ENCODE data around the gene PCYT1A.
"Not testable (repeated sequence)": the region's sequence is repeated elsewhere in the genome, so short reads cannot be mapped to it uniquely, and the experiment has no call there.

PCYT1A gene

DNA sequence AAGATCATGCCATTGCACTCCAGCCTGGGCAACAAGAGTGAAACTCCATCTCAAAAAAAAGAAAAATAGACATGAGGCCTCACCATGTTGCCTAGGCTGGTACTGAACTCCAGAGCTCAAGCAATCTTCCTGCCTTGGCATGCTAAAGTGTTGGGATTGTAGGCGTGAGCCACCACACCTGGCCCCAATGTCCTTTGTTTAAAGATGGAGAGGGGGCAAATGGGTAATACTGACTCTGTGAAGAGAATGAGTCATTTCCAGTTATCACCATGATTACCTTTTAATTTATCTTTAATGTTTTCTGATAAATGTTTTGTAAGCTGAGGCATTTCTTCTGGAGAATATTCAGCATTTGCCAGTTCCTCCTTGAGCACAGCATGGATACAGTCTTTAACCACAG is 28.3 kb upstream of the PCYT1A start:
- no peak overlapping the region for H3K4me3 Mint-ChIP-seq
- intact Hi-C loops (cut with micrococcal nuclease) = loop anchor here (5.0 kb wide), 1 partner anchor 116 kb away; the partner anchor contains the start of gene UBXN7
- peaks cover 16% of the 10 kb centered on the region for H3K36me3 Mint-ChIP-seq (ENCODE audit: low read depth)
- peaks cover 22% of the 10 kb centered on the region for H3K4me1 Mint-ChIP-seq (ENCODE audit: low read depth)
- peaks cover 4% of the 10 kb centered on the region for H3K27me3 Mint-ChIP-seq
- H3K27ac Mint-ChIP-seq = no peak overlapping the region
- H3K9me3 Mint-ChIP-seq = no peaks in the 10 kb centered on the region

DNA sequence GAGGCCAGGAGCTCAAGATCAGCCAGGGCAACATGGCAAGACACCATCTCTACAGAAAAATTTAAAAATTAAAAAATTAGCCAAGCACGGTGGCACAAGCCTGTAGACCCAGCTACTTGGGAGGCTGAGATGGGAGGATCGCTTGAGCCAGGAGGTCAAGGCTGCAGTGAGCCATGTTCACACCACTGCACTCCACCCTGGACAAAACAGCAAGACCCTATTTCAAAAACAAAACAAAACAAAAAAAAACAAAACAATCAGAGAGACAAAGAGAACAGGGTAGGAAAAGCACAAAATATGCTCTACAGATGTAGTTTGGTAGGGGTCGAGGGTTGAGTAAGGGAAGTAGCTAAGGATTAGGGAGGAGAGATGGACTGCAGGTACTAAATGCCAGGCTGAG is 27.1 kb upstream of the PCYT1A start:
- intact Hi-C loops (cut with micrococcal nuclease) = no loop called here
- Mint-ChIP-seq H3K36me3 (ENCODE audit: low read depth) (peaks cover 16% of the 10 kb centered on the region), H3K27me3 (peaks cover 6% of the 10 kb centered on the region), H3K4me3 (no peak overlapping the region), H3K4me1 (ENCODE audit: low read depth) (peaks cover 15% of the 10 kb centered on the region), H3K27ac (no peak overlapping the region), H3K9me3 (no peaks in the 10 kb centered on the region)

DNA sequence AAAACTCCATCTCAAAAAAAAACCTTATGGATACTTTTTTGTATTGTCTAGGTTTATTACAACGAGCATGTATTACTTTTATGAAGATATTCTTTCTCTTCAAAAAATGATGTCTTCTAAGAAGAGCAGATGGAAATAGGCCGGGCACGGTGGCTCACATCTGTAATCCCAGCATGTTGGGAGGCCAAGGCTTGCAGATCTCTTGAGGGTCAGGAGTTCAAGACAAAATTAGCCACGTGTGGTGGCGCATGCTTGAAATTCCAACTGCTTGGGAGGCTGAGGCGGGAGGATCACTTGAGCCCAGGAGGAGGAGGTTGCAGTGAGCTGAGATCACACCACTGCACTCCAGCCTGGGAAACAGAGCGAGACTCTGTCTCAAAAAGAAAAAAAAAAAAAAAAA is 26.6 kb upstream of the PCYT1A start:
- H3K9me3 Mint-ChIP-seq; H3K4me3 Mint-ChIP-seq; H3K4me1 Mint-ChIP-seq (ENCODE audit: low read depth); H3K27me3 Mint-ChIP-seq; H3K27ac Mint-ChIP-seq; intact Hi-C loops (cut with micrococcal nuclease): not testable (repeated sequence)
- peaks cover 16% of the 10 kb centered on the region for H3K36me3 Mint-ChIP-seq (ENCODE audit: low read depth)

DNA sequence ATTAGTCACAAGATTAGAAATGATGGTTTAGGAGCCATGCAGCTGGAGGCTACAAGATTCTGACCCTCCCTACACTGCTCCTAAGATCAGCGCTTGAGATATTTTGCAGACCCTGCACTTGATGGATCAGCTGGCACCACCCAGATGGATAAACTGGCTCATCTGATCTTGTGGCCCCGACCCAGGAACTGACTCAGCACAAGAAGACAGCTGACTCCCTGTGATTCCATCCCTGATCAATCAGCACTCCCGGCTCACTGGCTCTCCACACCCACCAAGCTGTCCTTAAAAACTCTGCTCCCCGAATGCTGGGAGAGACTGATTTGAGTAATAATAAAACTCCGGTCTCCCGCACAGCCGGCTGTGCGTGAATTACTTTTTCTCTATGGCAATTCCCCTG is 15.4 kb upstream of the PCYT1A start:
- Mint-ChIP-seq H3K4me1 (ENCODE audit: low read depth) (peaks cover 21% of the 10 kb centered on the region), H3K27ac (peak overlapping the region; percentile 43)
- intact Hi-C loops (cut with micrococcal nuclease); H3K36me3 Mint-ChIP-seq (ENCODE audit: low read depth); H3K4me3 Mint-ChIP-seq; H3K9me3 Mint-ChIP-seq; H3K27me3 Mint-ChIP-seq: not testable (repeated sequence)

DNA sequence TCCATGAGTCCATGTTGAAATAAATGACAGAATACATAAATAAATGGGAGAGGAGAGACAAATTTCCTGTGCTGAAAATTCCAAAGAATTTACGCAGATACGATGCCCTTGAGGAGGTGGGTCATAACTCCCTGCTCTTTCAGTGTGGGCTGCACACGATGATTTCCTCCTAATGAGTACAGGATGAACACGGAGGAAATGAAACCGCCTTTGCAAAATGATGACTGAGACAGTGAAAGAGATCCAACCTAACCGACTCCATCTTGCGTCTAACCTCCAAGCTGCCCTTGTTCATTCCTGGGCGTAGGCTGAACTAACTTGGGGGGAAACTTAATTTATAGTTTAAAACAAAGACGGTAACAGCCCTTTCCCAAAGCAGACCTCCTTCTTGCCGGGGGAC is 15.0 kb upstream of the PCYT1A start:
- H3K4me1 Mint-ChIP-seq (ENCODE audit: low read depth) = peaks cover 21% of the 10 kb centered on the region
- H3K27ac Mint-ChIP-seq; H3K9me3 Mint-ChIP-seq; intact Hi-C loops (cut with micrococcal nuclease); H3K4me3 Mint-ChIP-seq; H3K27me3 Mint-ChIP-seq; H3K36me3 Mint-ChIP-seq (ENCODE audit: low read depth): not testable (repeated sequence)

DNA sequence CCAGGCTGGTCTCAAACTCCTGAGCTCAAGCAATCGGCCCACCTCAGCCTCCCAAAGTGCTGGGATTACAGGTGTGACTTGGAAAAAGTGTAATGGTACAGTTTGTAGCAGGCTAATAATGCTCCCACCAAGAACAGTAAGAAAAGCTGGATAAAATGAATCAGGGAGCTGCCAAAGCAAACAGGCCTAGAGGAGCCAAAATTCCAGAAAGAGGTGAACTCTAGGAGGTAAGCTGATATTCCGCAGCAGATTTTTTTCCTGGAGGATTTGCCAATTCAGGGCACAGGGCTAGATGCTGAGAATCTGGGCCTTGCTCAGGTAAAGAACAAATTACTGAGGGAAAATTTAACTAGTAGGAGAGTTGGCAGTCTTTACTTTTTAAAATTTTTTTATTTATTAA is 11.0 kb upstream of the PCYT1A start:
- H3K9me3 Mint-ChIP-seq = no peaks in the 10 kb centered on the region
- intact Hi-C loops (cut with micrococcal nuclease) = no loop called here

DNA sequence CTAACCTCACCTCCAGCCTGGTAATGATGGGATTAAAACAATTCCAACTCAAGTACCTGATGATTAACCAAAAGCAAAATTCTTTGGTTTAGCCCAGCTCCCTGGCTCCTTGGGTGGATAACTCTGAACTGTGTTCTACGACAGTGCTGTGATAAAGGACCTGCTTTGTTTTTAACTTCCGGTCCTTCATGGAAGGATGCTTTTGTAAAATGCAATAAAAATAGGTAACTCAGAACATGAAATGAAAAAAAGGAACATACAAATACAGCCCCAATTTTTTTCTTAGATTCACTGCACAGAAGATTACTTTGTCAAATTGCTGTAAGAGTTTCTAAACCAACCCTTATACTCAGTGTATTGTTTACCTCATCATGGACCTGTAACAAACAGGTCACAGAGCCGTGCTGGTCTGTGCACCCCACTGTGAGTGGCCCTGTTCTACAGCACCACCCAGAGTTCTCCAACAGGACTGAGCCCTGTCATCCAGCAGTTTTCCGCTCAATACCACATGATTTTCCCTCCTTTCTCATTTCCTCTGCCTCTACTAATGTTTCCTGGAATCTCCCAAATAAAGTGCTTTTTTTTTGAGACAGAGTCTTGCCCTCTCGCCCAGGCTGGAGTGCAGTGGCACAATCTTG is 4.9 kb upstream of the PCYT1A start:
- H3K4me1 Mint-ChIP-seq (ENCODE audit: low read depth) = peaks cover 12% of the 10 kb centered on the region
- H3K27ac Mint-ChIP-seq = no peak overlapping the region
- H3K36me3 Mint-ChIP-seq (ENCODE audit: low read depth) = peaks cover 6% of the 10 kb centered on the region
- intact Hi-C loops (cut with micrococcal nuclease) = no loop called here
- H3K27me3 Mint-ChIP-seq = no peaks in the 10 kb centered on the region
- H3K4me3 Mint-ChIP-seq = no peak overlapping the region
- no peaks in the 10 kb centered on the region for H3K9me3 Mint-ChIP-seq

More for the DNA sequence above, 11.0 kb upstream of the PCYT1A start:
- no peaks in the 10 kb centered on the region for H3K36me3 Mint-ChIP-seq (ENCODE audit: low read depth)
- H3K27ac Mint-ChIP-seq = no peak overlapping the region
- H3K4me3 Mint-ChIP-seq = no peak overlapping the region
- H3K4me1 Mint-ChIP-seq (ENCODE audit: low read depth) = peaks cover 17% of the 10 kb centered on the region
- no peaks in the 10 kb centered on the region for H3K27me3 Mint-ChIP-seq

DNA sequence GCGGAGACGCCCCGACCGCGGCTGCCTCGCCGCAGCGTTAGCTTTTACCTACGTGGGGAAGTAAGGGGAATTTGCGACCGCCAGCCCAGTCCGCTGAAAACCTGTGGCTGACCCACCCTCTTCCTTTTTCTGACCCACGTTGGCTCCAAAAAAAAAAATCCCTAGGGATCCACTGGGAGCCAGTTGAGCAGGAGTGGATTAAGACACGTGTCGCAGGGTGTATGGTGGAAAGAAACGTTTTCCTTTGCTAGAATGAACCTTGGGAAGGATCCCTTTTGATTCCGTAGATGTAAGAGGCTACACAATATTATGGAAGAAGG is 575 bp upstream of the PCYT1A start:
- Mint-ChIP-seq H3K27me3 (no peaks in the 10 kb centered on the region), H3K4me1 (ENCODE audit: low read depth) (peaks cover 30% of the 10 kb centered on the region), H3K4me3 (peak overlapping the region; percentile 99), H3K9me3 (no peaks in the 10 kb centered on the region), H3K36me3 (ENCODE audit: low read depth) (peaks cover 23% of the 10 kb centered on the region), H3K27ac (peak overlapping the region; percentile 97)
- intact Hi-C loops (cut with micrococcal nuclease) = no loop called here

DNA sequence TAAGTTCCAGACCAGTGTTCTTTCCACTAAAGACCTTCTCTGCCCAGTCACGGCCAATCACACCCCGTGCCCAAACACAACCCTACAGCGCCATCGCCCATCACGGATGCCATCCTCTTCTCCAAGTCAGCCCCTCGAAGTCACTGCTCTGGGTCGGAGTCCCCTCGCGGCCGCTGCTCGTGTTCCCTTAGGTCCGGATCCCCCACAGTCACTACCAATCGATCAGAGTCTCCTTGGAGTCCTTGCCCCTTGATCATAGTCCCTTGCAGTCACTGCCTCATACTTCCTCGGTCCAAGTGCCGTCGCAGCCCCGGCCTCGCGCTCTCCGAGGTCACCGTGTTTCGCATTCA is 461 bp downstream of the PCYT1A start:
- Mint-ChIP-seq H3K27ac (peak overlapping the region; percentile 97), H3K9me3 (no peaks in the 10 kb centered on the region), H3K4me1 (ENCODE audit: low read depth) (peaks cover 26% of the 10 kb centered on the region), H3K27me3 (no peaks in the 10 kb centered on the region), H3K36me3 (ENCODE audit: low read depth) (peaks cover 23% of the 10 kb centered on the region), H3K4me3 (peak overlapping the region; percentile 99)
- intact Hi-C loops (cut with micrococcal nuclease) = loop anchor here (1.0 kb wide), 1 partner anchor 215 kb away; no protein-coding TSS in a partner anchor

DNA sequence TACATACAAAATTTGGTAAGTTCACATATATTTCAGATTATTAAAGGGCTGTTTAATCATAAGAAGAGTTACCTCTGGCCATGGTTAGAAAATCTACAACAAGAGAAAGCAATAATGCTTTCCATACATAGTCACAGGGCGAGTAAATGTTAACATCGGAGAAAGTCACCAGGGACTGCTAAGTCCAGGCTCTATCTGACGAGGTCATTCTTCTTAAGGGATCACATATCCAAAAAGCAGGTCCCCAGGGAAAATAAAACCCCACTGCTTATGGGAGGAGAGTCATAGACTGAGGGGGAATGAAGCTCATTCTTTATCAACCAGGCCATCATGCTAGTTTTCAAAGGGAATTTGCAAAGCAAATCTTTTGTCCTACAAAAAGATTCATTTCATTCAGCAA is 3.1 kb downstream of the PCYT1A start:
- peaks cover 47% of the 10 kb centered on the region for H3K4me1 Mint-ChIP-seq (ENCODE audit: low read depth)
- H3K27ac Mint-ChIP-seq = no peak overlapping the region
- H3K27me3 Mint-ChIP-seq = no peaks in the 10 kb centered on the region
- no peaks in the 10 kb centered on the region for H3K9me3 Mint-ChIP-seq
- no peak overlapping the region for H3K4me3 Mint-ChIP-seq
- intact Hi-C loops (cut with micrococcal nuclease) = no loop called here
- peaks cover 30% of the 10 kb centered on the region for H3K36me3 Mint-ChIP-seq (ENCODE audit: low read depth)

DNA sequence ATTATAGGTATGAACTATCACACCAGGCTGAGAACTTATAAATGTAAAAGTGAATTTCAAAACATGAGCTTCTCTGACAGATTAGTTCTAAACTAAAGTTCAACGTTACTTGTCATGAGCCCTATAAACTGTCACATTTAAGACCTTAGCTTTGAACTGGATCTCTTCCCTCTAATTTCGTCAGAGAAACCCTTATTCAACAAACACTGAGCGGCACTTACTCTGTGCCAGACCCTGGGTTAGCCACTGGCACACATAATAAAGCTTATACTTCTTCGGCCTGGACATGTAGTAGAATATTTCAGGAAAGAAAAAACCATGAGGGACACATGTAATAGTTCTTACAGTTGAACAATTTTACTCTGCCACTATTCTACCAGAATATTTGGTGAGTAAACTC is 5.6 kb downstream of the PCYT1A start:
- H3K27ac Mint-ChIP-seq = no peak overlapping the region
- peaks cover 59% of the 10 kb centered on the region for H3K4me1 Mint-ChIP-seq (ENCODE audit: low read depth)
- H3K9me3 Mint-ChIP-seq = no peaks in the 10 kb centered on the region
- H3K4me3 Mint-ChIP-seq = no peak overlapping the region
- intact Hi-C loops (cut with micrococcal nuclease) = no loop called here
- peaks cover 30% of the 10 kb centered on the region for H3K36me3 Mint-ChIP-seq (ENCODE audit: low read depth)
- no peaks in the 10 kb centered on the region for H3K27me3 Mint-ChIP-seq

DNA sequence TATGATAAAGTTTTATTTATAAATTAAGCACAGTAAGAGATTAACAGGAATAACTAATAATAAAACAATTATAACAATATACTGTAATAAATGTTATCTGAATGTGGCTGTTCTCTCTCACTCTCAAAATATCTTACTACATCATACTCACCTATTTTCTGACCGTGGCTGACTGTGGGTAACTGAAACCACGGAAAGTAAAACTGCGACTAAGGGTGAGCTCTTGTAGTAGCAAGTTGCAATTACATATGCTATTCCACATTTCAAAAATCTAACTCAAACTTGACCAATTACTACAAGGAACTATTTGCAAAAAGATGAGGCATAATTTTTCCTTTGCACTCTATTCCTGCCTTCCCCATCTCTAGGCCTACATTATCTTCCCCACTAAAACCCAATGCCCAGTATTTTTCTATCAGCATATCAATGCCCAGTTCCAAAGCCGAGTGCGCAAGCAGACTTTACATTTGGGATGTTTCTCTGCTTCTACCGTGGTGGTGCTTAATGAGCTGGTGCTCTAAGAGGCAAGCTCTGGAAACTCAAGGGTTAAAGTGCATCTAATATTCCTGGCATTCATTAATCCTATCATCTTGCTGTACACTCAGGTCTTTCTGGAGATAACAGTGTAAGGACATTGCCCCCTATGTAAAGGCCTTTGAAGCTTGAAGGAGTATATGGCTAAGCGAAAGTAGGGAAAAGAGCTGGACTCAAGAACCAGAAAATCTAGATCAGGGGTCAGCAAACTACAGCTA is 6.7 kb downstream of the PCYT1A start:
- Mint-ChIP-seq H3K4me1 (ENCODE audit: low read depth) (peaks cover 54% of the 10 kb centered on the region), H3K27ac (no peak overlapping the region), H3K36me3 (ENCODE audit: low read depth) (peaks cover 22% of the 10 kb centered on the region), H3K9me3 (no peaks in the 10 kb centered on the region), H3K27me3 (no peaks in the 10 kb centered on the region), H3K4me3 (no peak overlapping the region)
- intact Hi-C loops (cut with micrococcal nuclease) = no loop called here

DNA sequence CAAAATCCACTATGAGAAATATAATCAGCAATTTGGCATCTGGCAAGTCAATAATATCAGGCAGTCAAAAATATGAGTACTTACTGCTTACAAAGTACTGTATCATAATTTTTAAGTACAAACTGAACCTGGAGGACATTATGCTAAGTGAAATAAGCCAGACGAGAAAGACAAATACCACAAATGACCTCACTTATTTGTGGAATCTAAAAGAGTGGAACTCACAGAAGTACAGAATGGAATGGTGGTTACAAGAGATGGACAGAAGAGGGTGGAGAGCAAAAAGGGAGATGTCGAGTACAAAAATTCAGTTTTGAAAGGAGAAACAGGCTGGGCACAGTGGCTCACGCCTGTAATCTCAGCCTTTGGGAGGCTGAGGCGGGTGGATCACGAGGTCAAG is 12.4 kb downstream of the PCYT1A start:
- peaks cover 55% of the 10 kb centered on the region for H3K36me3 Mint-ChIP-seq (ENCODE audit: low read depth)
- peak overlapping the region; percentile 33 for H3K27ac Mint-ChIP-seq
- no peaks in the 10 kb centered on the region for H3K9me3 Mint-ChIP-seq
- intact Hi-C loops (cut with micrococcal nuclease) = no loop called here
- H3K27me3 Mint-ChIP-seq = no peaks in the 10 kb centered on the region
- H3K4me3 Mint-ChIP-seq = no peak overlapping the region
- H3K4me1 Mint-ChIP-seq (ENCODE audit: low read depth) = peaks cover 52% of the 10 kb centered on the region

DNA sequence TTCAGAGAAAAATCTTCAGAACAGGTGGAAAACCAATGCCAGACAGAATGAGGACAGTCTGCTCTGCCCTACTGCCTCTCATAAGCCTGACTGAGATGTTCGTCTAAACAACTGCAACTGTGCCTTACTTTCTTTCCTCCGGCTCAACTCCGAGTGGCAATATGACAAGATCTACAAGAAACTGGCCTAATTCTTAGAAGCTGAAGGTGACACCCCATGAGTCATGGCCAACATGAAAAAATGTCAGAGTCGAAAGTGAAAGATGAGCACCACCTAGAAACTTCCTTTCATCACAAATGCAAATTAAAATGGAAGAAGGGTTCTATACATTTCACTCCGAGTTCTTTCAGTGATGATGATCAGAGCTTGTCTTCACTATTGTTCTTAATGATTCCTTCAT is 12.9 kb downstream of the PCYT1A start:
- Mint-ChIP-seq H3K36me3 (ENCODE audit: low read depth) (peaks cover 61% of the 10 kb centered on the region), H3K4me3 (no peak overlapping the region), H3K27me3 (no peaks in the 10 kb centered on the region), H3K27ac (peak overlapping the region; percentile 33), H3K4me1 (ENCODE audit: low read depth) (peaks cover 50% of the 10 kb centered on the region), H3K9me3 (no peaks in the 10 kb centered on the region)
- intact Hi-C loops (cut with micrococcal nuclease) = no loop called here

DNA sequence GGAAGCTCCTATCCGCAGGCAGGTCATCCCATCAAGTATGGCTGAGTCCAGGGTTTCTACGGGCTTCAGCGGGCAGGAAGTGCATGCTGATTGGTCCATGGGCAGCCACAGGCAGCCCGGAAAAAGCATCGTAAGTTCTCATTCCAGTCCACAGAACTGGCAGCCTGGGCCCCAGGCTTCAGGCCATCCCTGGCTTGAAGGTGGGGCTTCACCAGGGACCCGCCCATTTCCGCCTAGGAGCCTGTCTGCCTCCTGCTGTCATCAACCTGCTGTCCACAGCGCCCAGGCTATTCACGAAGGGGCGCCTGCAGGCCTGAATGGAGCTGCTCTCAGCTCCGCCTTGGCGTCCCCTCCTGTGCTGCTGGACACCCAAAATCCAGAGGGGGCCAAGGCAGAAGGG is 13.9 kb downstream of the PCYT1A start:
- Mint-ChIP-seq H3K36me3 (ENCODE audit: low read depth) (peaks cover 70% of the 10 kb centered on the region), H3K27ac (peak overlapping the region; percentile 33), H3K4me1 (ENCODE audit: low read depth) (peaks cover 50% of the 10 kb centered on the region), H3K4me3 (no peak overlapping the region), H3K27me3 (no peaks in the 10 kb centered on the region), H3K9me3 (no peaks in the 10 kb centered on the region)
- intact Hi-C loops (cut with micrococcal nuclease) = no loop called here

Measured in dendritic cell treated with granulocyte-macrophage colony-stimulating factor and Interleukin-4, amounts not matched to agents 40 ng/mL and 50 ng/mL, for 4 days (primary cell).